IPS-15b (cell line): Measurements from ENCODE around the gene MRPS27.

Source experiments
- H3K27me3 ChIP-seq: one replicate; pipeline ENCODE4 v1.6.1; 2013; ENCODE audit warnings: low read length; ENCODE audit not compliant: control insufficient read depth, insufficient read depth
- H3K36me3 ChIP-seq: one replicate; pipeline ENCODE4 v1.6.1; 2013; ENCODE audit warnings: low read length; ENCODE audit not compliant: control insufficient read depth, insufficient read depth
- H3K4me1 ChIP-seq: one replicate; pipeline ENCODE4 v1.6.1; 2013; ENCODE audit warnings: mild to moderate bottlenecking, low read length; ENCODE audit not compliant: control insufficient read depth, insufficient read depth
- H3K4me3 ChIP-seq: one replicate; pipeline ENCODE4 v1.5.1; 2013; ENCODE audit warnings: low read depth, low read length
- H3K9ac ChIP-seq: one replicate; pipeline ENCODE4 v1.6.1; 2013; ENCODE audit warnings: low read depth, mild to moderate bottlenecking, low read length
- H3K9me3 ChIP-seq: one replicate; pipeline ENCODE4 v1.6.1; 2013; ENCODE audit warnings: mild to moderate bottlenecking, low read length; ENCODE audit not compliant: control insufficient read depth, insufficient read depth

MRPS27 gene

DNA sequence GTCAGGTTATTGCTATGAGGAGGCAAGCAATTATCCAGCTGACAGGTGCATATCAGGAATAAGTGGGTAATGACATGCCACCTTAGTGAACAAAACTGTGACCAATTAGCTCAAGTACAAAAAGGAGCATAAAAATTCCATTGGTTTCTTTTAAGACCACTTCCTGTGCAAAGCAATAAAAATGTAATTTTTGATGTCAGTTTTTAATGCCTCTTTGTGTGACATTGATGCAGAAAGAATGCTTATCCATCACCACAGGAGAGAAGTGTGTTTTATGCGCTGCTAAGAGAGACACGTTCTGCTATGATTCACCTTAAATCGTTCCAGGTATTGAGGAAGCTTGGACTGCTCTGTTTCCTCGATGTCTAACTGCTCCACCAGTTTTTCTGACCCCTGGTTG is 96.7 kb downstream of the MRPS27 start:
- Histone ChIP-seq H3K9me3 (no peaks in the 10 kb centered on the region), H3K4me3 (no peak overlapping the region), H3K9ac (no peak overlapping the region), H3K4me1 (no peaks in the 10 kb centered on the region), H3K27me3 (no peaks in the 10 kb centered on the region), H3K36me3 (peaks cover 28% of the 10 kb centered on the region)

DNA sequence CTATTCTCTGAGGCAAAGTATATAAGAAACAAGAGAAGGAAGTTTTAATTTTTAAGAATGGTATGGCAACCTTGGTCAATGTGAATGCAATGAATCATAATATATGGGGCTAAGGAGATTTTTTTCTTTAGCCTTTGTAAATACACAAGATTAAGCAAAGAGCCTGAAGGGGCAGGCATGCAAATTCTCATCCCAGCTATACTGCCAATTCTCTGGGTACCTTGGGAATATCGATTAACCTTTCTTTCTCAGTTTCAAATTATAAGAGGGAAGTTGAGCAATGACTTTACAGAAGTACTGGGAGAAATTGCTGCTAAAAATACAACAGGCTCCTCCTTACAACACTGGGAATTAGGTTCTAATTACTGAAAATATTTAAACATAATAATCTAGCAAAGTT is 97.5 kb downstream of the MRPS27 start:
- H3K9me3 ChIP-seq, result no peaks in the 10 kb centered on the region
- no peaks in the 10 kb centered on the region for H3K4me1 ChIP-seq
- no peak overlapping the region for H3K4me3 ChIP-seq
- peaks cover 28% of the 10 kb centered on the region for H3K36me3 ChIP-seq
- H3K27me3 ChIP-seq, result no peaks in the 10 kb centered on the region
- H3K9ac ChIP-seq, result no peak overlapping the region

DNA sequence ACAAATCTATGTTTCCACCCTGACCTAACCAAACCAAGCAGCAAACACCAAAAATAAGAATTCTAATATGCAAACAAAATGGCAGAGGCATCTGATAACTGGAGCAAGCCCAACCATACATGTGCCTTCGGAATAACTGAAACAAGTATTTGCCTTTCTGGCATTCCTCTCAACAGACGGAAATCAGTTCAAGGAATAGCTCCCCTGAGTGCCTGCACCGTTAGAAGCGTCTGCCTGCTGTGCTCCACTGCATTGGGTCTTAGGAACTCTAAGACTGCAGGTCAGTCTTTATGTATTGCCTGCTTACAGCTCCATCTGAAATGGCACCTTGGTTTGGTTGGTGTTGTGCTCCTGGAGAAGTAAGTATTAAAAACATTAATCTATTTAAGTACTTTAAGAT is 98.5 kb downstream of the MRPS27 start:
- Histone ChIP-seq H3K9ac (no peak overlapping the region), H3K27me3 (no peaks in the 10 kb centered on the region), H3K4me3 (no peak overlapping the region), H3K9me3 (no peaks in the 10 kb centered on the region), H3K4me1 (no peaks in the 10 kb centered on the region), H3K36me3 (peaks cover 28% of the 10 kb centered on the region)

DNA sequence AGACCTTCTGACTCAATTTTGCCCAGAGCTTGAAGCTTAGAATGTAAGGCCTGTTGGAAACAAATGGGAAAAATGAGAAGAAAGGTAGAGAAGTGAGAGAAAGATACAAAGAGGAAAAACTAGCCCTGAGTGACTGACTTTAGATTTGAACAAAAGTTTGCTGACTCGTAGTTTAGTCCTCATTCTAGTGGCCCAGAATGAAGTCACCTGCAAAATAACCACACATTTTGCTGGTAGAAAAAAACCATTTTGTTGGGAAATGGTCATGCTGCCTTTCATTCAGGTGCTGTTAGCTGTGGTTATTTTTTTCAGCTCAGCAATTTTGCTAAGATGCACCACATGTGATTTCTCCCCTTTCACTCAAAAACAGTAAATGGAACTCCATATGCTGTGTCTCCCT is 98.9 kb downstream of the MRPS27 start:
- peaks cover 28% of the 10 kb centered on the region for H3K36me3 ChIP-seq

DNA sequence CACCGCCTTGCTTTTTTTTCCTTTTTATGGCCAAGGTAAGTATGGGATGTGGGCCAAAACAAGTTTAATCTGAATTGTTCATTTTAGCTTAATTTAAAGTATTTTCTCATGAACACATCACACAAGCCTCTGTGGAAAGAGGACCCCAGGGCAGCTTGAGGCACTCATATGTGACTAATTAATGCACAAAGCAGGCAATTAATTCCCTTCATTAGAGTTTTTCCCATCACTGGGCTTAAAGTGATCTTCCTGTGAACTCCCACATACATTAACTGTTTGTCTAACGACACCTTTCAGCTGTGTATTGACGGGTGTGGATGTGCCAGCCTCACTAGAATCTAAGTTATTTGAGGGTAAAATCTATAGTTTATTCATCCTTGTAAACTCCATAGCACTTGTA is 103.3 kb downstream of the MRPS27 start:
- no peaks in the 10 kb centered on the region for H3K27me3 ChIP-seq
- H3K4me3 ChIP-seq, result no peak overlapping the region
- peaks cover 11% of the 10 kb centered on the region for H3K36me3 ChIP-seq
- H3K4me1 ChIP-seq, result peaks cover 2% of the 10 kb centered on the region
- no peak overlapping the region for H3K9ac ChIP-seq
- no peaks in the 10 kb centered on the region for H3K9me3 ChIP-seq

More for the DNA sequence above, 98.9 kb downstream of the MRPS27 start:
- no peak overlapping the region for H3K4me3 ChIP-seq
- H3K9ac ChIP-seq, result no peak overlapping the region
- H3K4me1 ChIP-seq, result no peaks in the 10 kb centered on the region
- H3K9me3 ChIP-seq, result no peaks in the 10 kb centered on the region
- H3K27me3 ChIP-seq, result no peaks in the 10 kb centered on the region

DNA sequence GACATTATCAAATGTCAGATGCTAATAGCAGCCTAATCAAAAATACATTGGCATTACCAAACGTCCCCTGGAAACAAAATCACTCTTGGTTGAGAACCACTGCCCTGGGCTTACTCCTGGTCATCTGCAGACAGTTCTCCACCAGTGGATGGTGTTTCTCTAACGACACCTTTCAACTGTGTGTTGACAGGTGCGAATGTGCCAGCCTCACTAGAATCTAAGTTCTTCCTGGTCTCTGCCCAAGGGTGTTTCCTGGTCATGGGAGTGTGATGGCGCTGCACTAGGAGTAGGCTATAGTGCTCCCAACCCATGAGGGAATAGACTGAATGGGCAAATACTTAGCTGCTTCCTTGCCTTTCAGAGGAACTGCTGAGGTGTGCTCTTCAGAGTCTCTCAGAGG is 105.9 kb downstream of the MRPS27 start:
- no peak overlapping the region for H3K4me3 ChIP-seq
- no peaks in the 10 kb centered on the region for H3K9me3 ChIP-seq
- no peak overlapping the region for H3K9ac ChIP-seq
- H3K4me1 ChIP-seq, result peaks cover 13% of the 10 kb centered on the region
- peaks cover under 1% of the 10 kb centered on the region for H3K36me3 ChIP-seq
- H3K27me3 ChIP-seq, result no peaks in the 10 kb centered on the region

DNA sequence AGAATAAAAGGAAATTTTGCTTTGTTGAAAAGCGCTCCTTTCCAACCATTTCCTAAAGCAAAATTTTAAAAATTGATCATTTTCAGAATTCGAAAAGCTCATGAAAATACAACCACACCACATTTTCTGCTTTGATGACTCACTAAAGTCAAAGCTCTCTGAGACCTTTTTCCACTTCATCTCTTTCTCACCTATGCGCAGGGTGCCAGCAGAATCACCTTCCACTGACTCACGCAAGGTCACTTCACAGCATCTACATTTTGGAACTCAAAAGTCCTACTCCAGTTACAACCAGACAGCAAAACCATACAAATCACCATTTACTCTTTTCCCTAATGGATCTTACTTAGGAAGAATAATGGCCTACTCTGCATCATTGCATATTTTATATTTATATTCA is 106.6 kb downstream of the MRPS27 start:
- no peak overlapping the region for H3K4me3 ChIP-seq
- no peaks in the 10 kb centered on the region for H3K27me3 ChIP-seq
- no peaks in the 10 kb centered on the region for H3K9me3 ChIP-seq
- H3K9ac ChIP-seq, result no peak overlapping the region
- no peaks in the 10 kb centered on the region for H3K36me3 ChIP-seq
- H3K4me1 ChIP-seq, result peaks cover 19% of the 10 kb centered on the region

DNA sequence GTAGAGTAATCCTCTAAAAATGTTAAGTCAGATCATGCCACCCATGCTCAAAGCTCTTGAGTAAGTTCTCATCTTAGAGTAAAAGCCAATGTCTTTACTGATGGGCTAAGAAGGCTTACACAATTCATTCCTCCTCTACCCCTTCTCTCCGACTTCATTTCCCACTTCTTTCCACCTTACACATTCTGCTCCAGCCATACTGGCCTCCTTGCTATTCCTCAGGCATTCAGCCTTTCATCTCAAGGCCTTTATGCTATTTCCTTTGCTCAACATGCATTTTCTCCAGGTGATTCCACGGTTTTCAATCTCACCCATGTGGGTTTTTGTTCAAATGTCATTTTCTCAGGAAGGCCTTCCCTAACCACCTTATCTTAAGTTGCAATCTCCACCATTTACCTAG is 107.9 kb downstream of the MRPS27 start:
- Histone ChIP-seq H3K27me3 (no peaks in the 10 kb centered on the region), H3K4me1 (peaks cover 20% of the 10 kb centered on the region), H3K9me3 (no peaks in the 10 kb centered on the region), H3K9ac (no peak overlapping the region), H3K4me3 (no peak overlapping the region), H3K36me3 (no peaks in the 10 kb centered on the region)

DNA sequence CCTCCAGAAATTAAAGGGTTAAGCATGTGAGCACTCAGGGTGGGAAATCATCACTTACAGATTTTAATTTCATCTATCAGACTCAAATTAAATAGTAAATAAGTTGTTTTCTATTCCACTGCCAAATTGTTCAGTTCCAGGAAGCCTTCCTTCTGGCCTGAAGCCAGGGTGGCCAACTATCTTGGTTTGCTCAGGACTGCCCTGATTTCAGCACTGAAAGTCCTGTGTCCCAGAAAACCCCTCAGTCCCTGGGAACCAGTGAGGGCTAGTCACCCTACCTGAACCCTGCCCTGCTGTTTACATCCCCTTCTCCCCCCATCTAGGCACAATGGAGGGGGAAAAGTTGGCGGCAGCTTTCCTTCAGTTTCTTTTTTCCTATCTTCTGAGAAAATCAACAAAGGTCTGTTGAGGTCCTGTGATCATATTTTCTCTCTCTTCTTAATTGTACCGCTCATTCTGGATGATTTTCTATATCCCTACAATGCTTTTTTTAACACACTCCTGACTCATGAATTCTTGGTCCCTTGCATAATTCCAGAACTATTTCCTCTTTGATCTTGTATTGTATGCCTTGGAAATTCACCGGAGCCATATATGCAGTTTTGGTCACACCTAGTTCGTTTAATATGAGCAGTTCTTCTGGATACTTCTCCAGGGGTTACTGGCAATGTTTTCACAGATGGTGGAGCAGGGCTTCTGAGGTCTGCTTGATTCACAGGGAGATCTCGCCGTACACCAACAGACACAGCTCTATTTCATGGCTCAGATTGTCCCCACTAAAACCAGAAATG is 109.0 kb downstream of the MRPS27 start:
- Histone ChIP-seq H3K4me3 (no peak overlapping the region), H3K27me3 (no peaks in the 10 kb centered on the region), H3K9ac (no peak overlapping the region), H3K9me3 (no peaks in the 10 kb centered on the region), H3K4me1 (peaks cover 20% of the 10 kb centered on the region), H3K36me3 (no peaks in the 10 kb centered on the region)

DNA sequence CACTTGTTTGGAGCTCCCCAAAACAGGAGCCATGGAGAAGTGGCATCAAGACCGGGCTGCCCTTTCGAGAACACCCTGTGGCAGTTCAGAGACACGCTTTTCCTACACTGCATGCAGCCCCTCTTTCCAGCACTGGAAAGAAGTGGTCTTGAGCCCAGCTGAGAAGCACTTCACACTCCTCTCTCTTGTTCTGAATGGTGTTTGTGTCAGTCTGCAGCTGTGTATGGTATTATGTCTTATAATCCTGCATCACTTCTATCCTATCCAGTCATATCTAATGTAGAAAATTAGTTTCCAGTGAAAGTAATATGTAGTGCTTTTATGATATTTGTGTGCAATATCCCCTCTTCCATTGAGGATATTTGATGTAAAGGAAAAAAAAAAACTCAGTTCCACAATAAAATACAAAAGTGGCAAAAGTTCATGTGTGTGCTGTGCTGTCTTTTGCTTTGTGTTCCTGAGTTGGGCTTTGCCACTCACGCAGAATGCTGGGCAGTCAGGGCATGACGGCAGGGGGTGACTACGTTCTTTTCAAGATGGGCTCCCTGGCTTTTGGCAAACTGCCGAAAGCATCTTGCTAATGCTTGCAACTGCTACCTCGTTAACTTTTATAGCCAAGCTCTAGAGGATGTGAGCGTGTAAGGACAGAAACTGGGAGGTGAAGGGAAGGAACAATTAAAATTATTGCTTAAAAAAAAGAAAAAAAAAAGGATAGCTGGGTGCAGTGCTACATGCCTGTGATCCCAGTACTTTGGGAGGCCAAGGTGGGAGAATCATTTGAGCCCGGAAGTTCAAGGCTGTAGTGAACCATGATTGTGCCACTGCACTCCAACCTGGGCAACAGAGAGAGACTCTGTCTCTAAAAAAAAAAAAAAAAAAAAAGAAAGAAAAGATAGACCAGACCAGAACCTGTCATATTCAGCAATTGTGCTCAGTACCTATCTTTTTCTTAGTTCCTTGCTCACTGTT is 110.6 kb downstream of the MRPS27 start:
- Histone ChIP-seq H3K9me3 (no peaks in the 10 kb centered on the region), H3K4me1 (peaks cover 20% of the 10 kb centered on the region), H3K36me3 (no peaks in the 10 kb centered on the region), H3K4me3 (no peak overlapping the region), H3K9ac (no peak overlapping the region), H3K27me3 (no peaks in the 10 kb centered on the region)

DNA sequence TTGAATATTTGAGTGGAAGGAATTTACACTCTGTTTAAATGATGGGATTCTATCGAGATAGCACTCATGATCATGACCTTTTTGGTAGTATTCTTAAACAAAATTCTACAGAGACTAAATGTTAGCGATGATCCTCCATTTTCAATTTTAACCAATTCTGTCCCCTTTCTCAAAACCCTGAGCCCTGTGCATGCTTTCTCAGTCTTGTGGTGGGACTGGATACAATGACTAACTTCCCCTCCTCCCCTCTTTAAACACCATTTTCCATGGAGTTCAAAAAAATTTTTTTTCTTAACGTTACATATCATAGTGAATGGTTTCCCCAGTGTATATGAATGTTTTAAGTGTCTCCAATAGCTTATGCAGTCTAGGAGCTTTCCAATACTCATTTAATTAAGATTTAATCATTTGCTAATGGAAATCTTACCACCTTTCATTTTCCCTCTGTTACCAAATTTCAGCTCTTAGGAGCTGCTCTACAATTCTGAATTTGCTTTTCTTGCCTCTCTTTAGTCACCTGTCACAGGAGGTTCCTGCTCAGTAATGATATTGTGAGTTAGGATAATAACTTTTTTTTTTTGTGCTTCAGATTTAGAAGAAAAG is 111.6 kb downstream of the MRPS27 start:
- Histone ChIP-seq H3K36me3 (peaks cover 5% of the 10 kb centered on the region), H3K9me3 (no peaks in the 10 kb centered on the region), H3K27me3 (no peaks in the 10 kb centered on the region), H3K4me3 (no peak overlapping the region), H3K4me1 (peaks cover 20% of the 10 kb centered on the region), H3K9ac (no peak overlapping the region)
